HepG2 (cell line): ENCODE results near the gene ID3. TPM values are rescaled to one million over a fixed set of nuclear protein-coding genes. Genes with fewer than 3 reads are reported as not detected.

Experiments used
- GTF3A ChIP-seq: sonication (generic); formaldehyde crosslinking; conservative IDR thresholded peaks from 2 replicates; pipeline ENCODE4 v1.4.0; 2020; ENCODE audit warnings: mild to moderate bottlenecking, missing genetic modification reagents
- PHF21A ChIP-seq: sonication (generic); formaldehyde crosslinking; IDR thresholded peaks from 2 replicates; pipeline ENCODE4 v1.5.0; 2020; ENCODE audit warnings: mild to moderate bottlenecking, missing genetic modification reagents
- SAP130 ChIP-seq: IDR thresholded peaks from 2 replicates; pipeline ENCODE4 v1.6.1; 2016; ENCODE audit warnings: low read depth
- SP140L ChIP-seq: sonication (generic); formaldehyde crosslinking; IDR thresholded peaks from 2 replicates; pipeline ENCODE4 v1.4.0; 2020; ENCODE audit warnings: missing genetic modification reagents, borderline replicate concordance
- ZBED4 ChIP-seq: sonication (generic); formaldehyde crosslinking; IDR thresholded peaks from 2 replicates; pipeline ENCODE4 v1.4.0; 2020; ENCODE audit warnings: missing genetic modification reagents, borderline replicate concordance
- ZFP91 ChIP-seq: sonication (generic); formaldehyde crosslinking; IDR thresholded peaks from 2 replicates; pipeline ENCODE4 v1.9.0; 2022; ENCODE audit warnings: missing genetic modification reagents, mild to moderate bottlenecking, borderline replicate concordance
- ZNF260 ChIP-seq: sonication (generic); formaldehyde crosslinking; IDR thresholded peaks from 2 replicates; pipeline ENCODE4 v1.4.0; 2020; ENCODE audit warnings: missing genetic modification reagents, low read depth, mild to moderate bottlenecking, borderline replicate concordance
- ZNF34 ChIP-seq: sonication (generic); formaldehyde crosslinking; IDR thresholded peaks from 2 replicates; pipeline ENCODE4 v1.4.0; 2020; ENCODE audit warnings: mild to moderate bottlenecking, missing genetic modification reagents, borderline replicate concordance
- polyA plus RNA-seq, 8 experiments: library from polyadenylated mRNA; depleted of rRNA in 3 of 8; stranded (reverse) in 7 of 8; unstranded in 1 of 8; fragments of >200 nt; fragmentation: Illumina TruSeq in 4 of 8; extraction: Trizol in 4 of 8; gene quantifications; 2 replicates each; pipeline versions ENCODE4 v1.2.1 to v1.2.3, GENCODE V29; 2011 to 2016; ENCODE audit warnings: low read depth in 4 of 8, missing spikeins in 1 of 8, mixed read lengths in 1 of 8; ENCODE audit not compliant: insufficient read depth in 1 of 8
- total RNA-seq, 5 experiments: library from RNA; depleted of rRNA; stranded (reverse); fragments of >200 nt; fragmentation: Illumina TruSeq; extraction: Trizol; gene quantifications; 2 replicates each; pipeline ENCODE4 v1.2.3, GENCODE V29; 2016; ENCODE audit warnings: low read depth in 1 of 5

The ID3 gene
- total and polyA plus RNA-seq, 2 of the 13 experiments (the other 11 are each of a cell fraction or from before 2014, with no cell fraction given), result 64.8 to 115 TPM

GRCh38 chr1:23553231-23554126 is 5.8 kb downstream of the ID3 start (continued):
- 0 out of 2 replicates have a peak, but pooled peaks have one; percentile 19 for TF ChIP-seq ZFP91 (CRISPR knock-in tag)
- TF ChIP-seq ZNF34 (CRISPR knock-in tag), result no peak
- no peak for TF ChIP-seq SAP130 (CRISPR knock-in tag)
- TF ChIP-seq PHF21A (CRISPR knock-in tag), result 0 out of 2 replicates have a peak, but pooled peaks have one; percentile 25
- TF ChIP-seq ZBED4 (CRISPR knock-in tag), result no peak
- TF ChIP-seq SP140L (CRISPR knock-in tag), result no peak
- 0 out of 2 replicates have a peak, but pooled peaks have one; percentile 5 for TF ChIP-seq GTF3A (CRISPR knock-in tag)
- TF ChIP-seq ZNF260 (CRISPR knock-in tag), result no peak
